B cell (primary cell): Measurements from ENCODE around the gene SIRT7. TPM values are rescaled to one million over a fixed set of nuclear protein-coding genes. Genes with fewer than 3 reads are reported as not detected.

Source experiments
- ATAC-seq: fragments of 200-7000 bp; cut with Tn5 transposase; one replicate; pipeline ENCODE4 v1.10.0; 2021; ENCODE audit warnings: low read depth, mild to moderate bottlenecking, moderate number of reproducible peaks, moderate library complexity
- CTCF ChIA-PET: fragments of 350-600 bp; sonication (Branson Sonifier 250); formaldehyde crosslinking; loops from one replicate; lab custom pipeline; 2021; ENCODE audit warnings: antibody characterized with exemption, inconsistent platforms; lab: Charles Lee
- POLR2A ChIA-PET: fragments of 350-600 bp; sonication (Branson Sonifier 250); formaldehyde crosslinking; loops from one replicate; lab custom pipeline; 2021; ENCODE audit warnings: antibody characterized with exemption; lab: Charles Lee
- DNase-seq: peaks from one replicate; pipeline ENCODE4 v3.0.0; 2013
- H2AFZ ChIP-seq: 2 replicates; pipeline ENCODE4 v1.6.1; 2012; ENCODE audit warnings: mild to moderate bottlenecking, low read depth, low read length; ENCODE audit not compliant: insufficient read depth, poor library complexity, severe bottlenecking
- H3K27ac ChIP-seq, 2 donors: 1 replicate in 1 of 2; 2 replicates in 1 of 2; pipeline ENCODE4 v1.5.1; 2012 to 2013; ENCODE audit warnings: low read length in 2 of 2, mild to moderate bottlenecking in 2 of 2, moderate library complexity in 1 of 2
- H3K27me3 ChIP-seq, 4 experiments: fragments of 200-600 bp in 1 of 4; sonication (generic) in 1 of 4; replicated peaks in 1 of 4; 1 replicate in 2 of 4; 2 replicates in 2 of 4; pipeline versions ENCODE4 v1.6.1 to v1.7.0; 2013 to 2016; ENCODE audit warnings: low read length in 3 of 4, mild to moderate bottlenecking in 2 of 4, mixed read lengths in 1 of 4, moderate library complexity in 1 of 4; ENCODE audit not compliant: insufficient read depth in 4 of 4, control insufficient read depth in 3 of 4; ENCODE audit errors: control extremely low read depth in 1 of 4
- H3K36me3 ChIP-seq, 2 experiments: replicated peaks in 1 of 2; 1 replicate in 1 of 2; 2 replicates in 1 of 2; pipeline versions ENCODE4 v1.6.1 to v1.7.1; 2013; ENCODE audit warnings: low read length in 1 of 2; ENCODE audit not compliant: insufficient read depth in 2 of 2, control insufficient read depth in 1 of 2; ENCODE audit errors: control extremely low read depth in 1 of 2, extremely low read depth in 1 of 2
- H3K4me1 ChIP-seq, 2 donors: fragments of 200-600 bp in 1 of 2; sonication (generic) in 1 of 2; 1 replicate in 1 of 2; 2 replicates in 1 of 2; pipeline versions ENCODE4 v1.5.1 to v1.6.1; 2013 to 2017; ENCODE audit warnings: low read length in 2 of 2; ENCODE audit not compliant: control insufficient read depth in 2 of 2, insufficient read depth in 2 of 2
- H3K4me2 ChIP-seq: replicated peaks from 2 replicates; pipeline ENCODE3; 2012; ENCODE audit warnings: mild to moderate bottlenecking, low read depth, low read length; ENCODE audit not compliant: poor library complexity, severe bottlenecking
- H3K4me3 ChIP-seq, 5 experiments: fragments of 200-600 bp in 1 of 5; sonication (generic) in 1 of 5; 1 replicate in 3 of 5; 2 replicates in 2 of 5; pipeline versions ENCODE4 v1.5.1 to v1.7.0; 2011 to 2016; ENCODE audit warnings: low read length in 4 of 5, mild to moderate bottlenecking in 4 of 5, low read depth in 2 of 5, control low read depth in 1 of 5, moderate library complexity in 1 of 5; ENCODE audit not compliant: insufficient read depth in 1 of 5; ENCODE audit errors: control extremely low read depth in 1 of 5, extremely low read depth in 1 of 5
- H3K79me2 ChIP-seq: fragments of 200-600 bp; sonication (generic); one replicate; pipeline ENCODE4 v1.6.0; 2016; ENCODE audit warnings: low read length; ENCODE audit not compliant: control insufficient read depth, insufficient read depth
- H3K9ac ChIP-seq: fragments of 200-600 bp; sonication (generic); 2 replicates; pipeline ENCODE4 v1.6.1; 2017; ENCODE audit warnings: mild to moderate bottlenecking, low read length, moderate library complexity
- H3K9me3 ChIP-seq, 3 donors: one replicate each; pipeline versions ENCODE4 v1.6.1 to v1.7.1; 2013; ENCODE audit warnings: low read length in 2 of 3; ENCODE audit not compliant: control insufficient read depth in 2 of 3, insufficient read depth in 1 of 3; ENCODE audit errors: control extremely low read depth in 1 of 3
- H4K20me1 ChIP-seq: 2 replicates; pipeline ENCODE4 v1.6.0; 2012; ENCODE audit warnings: mild to moderate bottlenecking, low read length; ENCODE audit not compliant: insufficient read depth, control insufficient read depth, poor library complexity, severe bottlenecking
- H3K27ac Mint-ChIP-seq: one replicate; pipeline ENCODE4 v1.8.0; 2021; ENCODE audit warnings: mixed read lengths
- H3K27me3 Mint-ChIP-seq: one replicate; pipeline ENCODE4 v1.8.0; 2021; ENCODE audit warnings: mixed read lengths
- H3K4me1 Mint-ChIP-seq: one replicate; pipeline ENCODE4 v1.8.0; 2021; ENCODE audit warnings: mixed read lengths
- H3K4me3 Mint-ChIP-seq: one replicate; pipeline ENCODE4 v1.8.0; 2021; ENCODE audit warnings: mixed read lengths
- H3K9me3 Mint-ChIP-seq: one replicate; pipeline ENCODE4 v1.8.0; 2022; ENCODE audit warnings: mixed read lengths; ENCODE audit not compliant: insufficient read depth
- CTCF ChIP-seq: fragments of 200-600 bp; IDR thresholded peaks from one replicate; pipeline ENCODE4 v1.8.0; 2022; ENCODE audit warnings: antibody characterized with exemption, mild to moderate bottlenecking
- EZH2 ChIP-seq: IDR thresholded peaks from 2 replicates; pipeline ENCODE4 v1.6.1; 2012; ENCODE audit warnings: borderline replicate concordance, low read depth, mild to moderate bottlenecking, moderate library complexity, low read length; ENCODE audit not compliant: insufficient read depth, poor library complexity, severe bottlenecking
- WGBS: methylation state at CpG from one replicate; pipeline ENCODE4 v1.1.5; 2013; ENCODE audit warnings: missing lambda C conversion rate; ENCODE audit not compliant: insufficient coverage; 5-methylcytosine and 5-hydroxymethylcytosine counted together
- intact Hi-C: fragments of 100-400 bp; cut with micrococcal nuclease; formaldehyde crosslinking; loops from one replicate; pipeline ENCODE4 v1.10.0; 2022
- polyA plus RNA-seq: library from polyadenylated mRNA; depleted of rRNA; stranded (reverse); fragments of >200 nt; gene quantifications from 2 replicates; pipeline ENCODE4 v1.2.3, GENCODE V29; 2012
- total RNA-seq, 2 donors: library from RNA; stranded (reverse); fragments of 120-200 nt in 1 of 2; gene quantifications; 1 replicate in 1 of 2; 2 replicates in 1 of 2; pipeline versions ENCODE4 v1.2.3 to v1.2.4, GENCODE V29; 2013 to 2022

The SIRT7 gene
- total and polyA plus RNA-seq, 2 donors (not counting 1 experiment from before 2014, with no cell fraction given), result 77.2 to 82.7 TPM

GRCh38 chr17:81940538-81941483 is 22.8 kb upstream of the SIRT7 start:
- Histone ChIP-seq H3K4me1 (peaks cover 10 to 18% of the 10 kb centered on the region in 2 donors), H3K27ac (no peak overlapping the region), H3K4me2 (no peak overlapping the region), H2AFZ (no peak overlapping the region), H3K4me3 (no peak overlapping the region), H4K20me1 (no peaks in the 10 kb centered on the region), H3K79me2 (no peaks in the 10 kb centered on the region), H3K9me3 (no peaks in the 10 kb centered on the region), H3K27me3 (peaks cover 0 to 19% (median 2%) of the 10 kb centered on the region in 4 experiments), H3K9ac (no peak overlapping the region), H3K36me3 (no peaks in the 10 kb centered on the region)
- ATAC-seq, result no peak
- no peak overlapping the region for H3K27ac Mint-ChIP-seq
- ChIA-PET CTCF (interaction anchor here (0.5 to 1.0 kb wide), 2 partner anchors 19 to 241 kb away, joined by 3 to 6 read pairs; no protein-coding TSS in a partner anchor), POLR2A (no interaction called here)
- H3K4me1 Mint-ChIP-seq, result peaks cover 10% of the 10 kb centered on the region
- no peak for DNase-seq
- intact Hi-C loops, result no loop called here
- H3K9me3 Mint-ChIP-seq, result no peaks in the 10 kb centered on the region
- no peak for TF ChIP-seq EZH2
- no peak for TF ChIP-seq CTCF
- no peak overlapping the region for H3K4me3 Mint-ChIP-seq
- 94% methylated on average over 55 of the region's 56 CpGs for WGBS
- H3K27me3 Mint-ChIP-seq, result peaks cover 5% of the 10 kb centered on the region

GRCh38 chr17:81939881-81940385 is 22.0 kb upstream of the SIRT7 start:
- Histone ChIP-seq H3K27me3 (peaks cover 0 to 19% (median 2%) of the 10 kb centered on the region in 4 experiments), H3K9ac (no peak overlapping the region), H3K4me1 (peaks cover 10 to 18% of the 10 kb centered on the region in 2 donors), H4K20me1 (no peaks in the 10 kb centered on the region), H3K9me3 (no peaks in the 10 kb centered on the region), H3K4me3 (no peak overlapping the region), H3K4me2 (no peak overlapping the region), H3K36me3 (no peaks in the 10 kb centered on the region), H3K27ac (no peak overlapping the region), H3K79me2 (no peaks in the 10 kb centered on the region), H2AFZ (no peak overlapping the region)
- Mint-ChIP-seq H3K4me1 (peaks cover 11% of the 10 kb centered on the region), H3K27ac (no peak overlapping the region), H3K4me3 (no peak overlapping the region), H3K9me3 (no peaks in the 10 kb centered on the region), H3K27me3 (peaks cover 5% of the 10 kb centered on the region)
- intact Hi-C loops, result no loop called here
- DNase-seq (no peak), ATAC-seq (no peak)
- WGBS, result 95% methylated on average over 21 of the region's 21 CpGs
- CTCF ChIA-PET, result interaction anchor here (0.5 to 1.0 kb wide), 2 partner anchors 20 to 242 kb away, joined by 3 to 6 read pairs; no protein-coding TSS in a partner anchor
- TF ChIP-seq CTCF (no peak), EZH2 (no peak)
- POLR2A ChIA-PET, result no interaction called here
